Keratinocyte (primary cell): Measurements from ENCODE around the gene SLC19A1. TPM values are rescaled to one million over a fixed set of nuclear protein-coding genes. Genes with fewer than 3 reads are reported as not detected.

ENCODE experiments used
- DNase-seq: peaks from one replicate; pipeline ENCODE4 v3.0.0-alpha.2; 2011; ENCODE audit warnings: low read depth, missing footprints, low spot score
- FAIRE-seq: peaks from 2 replicates; lab custom pipeline; 2011; peaks lifted over from hg19 to GRCh38; lab: Jason Lieb, UNC
- H2AFZ ChIP-seq: 2 replicates; pipeline ENCODE4 v1.6.0; 2012; ENCODE audit warnings: low read length, control low read depth, inconsistent platforms; ENCODE audit not compliant: control insufficient read depth
- H3K27ac ChIP-seq: 2 replicates; pipeline ENCODE4 v1.5.1; 2011; ENCODE audit warnings: low read length; ENCODE audit not compliant: control insufficient read depth, insufficient read depth
- H3K27me3 ChIP-seq: 3 replicates; pipeline ENCODE4 v1.6.0; 2011; ENCODE audit warnings: low read length; ENCODE audit not compliant: control insufficient read depth, insufficient read depth; ENCODE audit errors: extremely low read depth
- H3K36me3 ChIP-seq, 2 experiments: 2 replicates in 1 of 2; 3 replicates in 1 of 2; pipeline ENCODE4 v1.5.1; 2011; ENCODE audit warnings: low read length in 2 of 2, mild to moderate bottlenecking in 1 of 2; ENCODE audit not compliant: control insufficient read depth in 2 of 2, insufficient read depth in 2 of 2; ENCODE audit errors: extremely low read depth in 1 of 2
- H3K4me1 ChIP-seq: 3 replicates; pipeline ENCODE4 v1.5.1; 2011; ENCODE audit warnings: low read length; ENCODE audit not compliant: control insufficient read depth, insufficient read depth; ENCODE audit errors: extremely low read depth
- H3K4me2 ChIP-seq: 3 replicates; pipeline ENCODE4 v1.6.0; 2011; ENCODE audit warnings: low read depth, low read length; ENCODE audit not compliant: control insufficient read depth, insufficient read depth; ENCODE audit errors: extremely low read depth
- H3K4me3 ChIP-seq, 3 experiments: fragments of 200-600 bp in 1 of 3; sonication (generic) in 1 of 3; 2 replicates in 2 of 3; 3 replicates in 1 of 3; pipeline ENCODE4 v1.5.1; 2011 to 2016; ENCODE audit warnings: low read length in 3 of 3, mild to moderate bottlenecking in 3 of 3, control low read depth in 2 of 3, inconsistent platforms in 1 of 3, low read depth in 1 of 3, mixed read lengths in 1 of 3, mixed run types in 1 of 3, moderate library complexity in 1 of 3; ENCODE audit not compliant: control insufficient read depth in 2 of 3, insufficient read depth in 2 of 3; ENCODE audit errors: extremely low read depth in 1 of 3
- H3K79me2 ChIP-seq: 2 replicates; pipeline ENCODE4 v1.6.0; 2012; ENCODE audit warnings: low read length; ENCODE audit not compliant: control insufficient read depth, insufficient read depth
- H3K9ac ChIP-seq: 3 replicates; pipeline ENCODE4 v1.6.0; 2011; ENCODE audit warnings: low read length; ENCODE audit not compliant: control insufficient read depth, insufficient read depth; ENCODE audit errors: extremely low read depth
- H3K9me1 ChIP-seq: 3 replicates; pipeline ENCODE4 v1.6.0; 2011; ENCODE audit warnings: low read length; ENCODE audit not compliant: control insufficient read depth, insufficient read depth; ENCODE audit errors: extremely low read depth
- H3K9me3 ChIP-seq: 2 replicates; pipeline ENCODE4 v1.5.1; 2012; ENCODE audit warnings: low read depth, low read length; ENCODE audit not compliant: control insufficient read depth
- H4K20me1 ChIP-seq: 3 replicates; pipeline ENCODE4 v1.6.0; 2011; ENCODE audit warnings: low read length; ENCODE audit not compliant: control insufficient read depth, insufficient read depth; ENCODE audit errors: extremely low read depth
- CTCF ChIP-seq, 3 experiments: IDR thresholded peaks in 1 of 3; conservative IDR thresholded peaks in 1 of 3; optimal IDR thresholded peaks in 1 of 3; 2 replicates in 2 of 3; 3 replicates in 1 of 3; pipeline versions ENCODE3 to v1.5.1; 2011; ENCODE audit warnings: low read length in 3 of 3, mild to moderate bottlenecking in 3 of 3, moderate library complexity in 2 of 3, control low read depth in 1 of 3, inconsistent platforms in 1 of 3; ENCODE audit not compliant: insufficient read depth in 2 of 3; ENCODE audit errors: extremely low read depth in 1 of 3
- EZH2 ChIP-seq: IDR thresholded peaks from one replicate; pipeline ENCODE4 v1.6.1; 2012; ENCODE audit warnings: inconsistent platforms, mild to moderate bottlenecking, low read length, moderate library complexity
- dilution Hi-C: fragments of 300-500 bp; cut with MboI; formaldehyde crosslinking; loops from one replicate; pipeline ENCODE4 v1.7.0; 2020; ENCODE audit warnings: low sequenced_read_pairs; ENCODE audit not compliant: extremely low pct_ligation_motif_present
- polyA plus RNA-seq, 5 experiments: library from polyadenylated mRNA; depleted of rRNA in 3 of 5; stranded (reverse) in 3 of 5; stranded (forward) in 1 of 5; unstranded in 1 of 5; fragments of >200 nt; gene quantifications; 1 replicate in 1 of 5; 2 replicates in 3 of 5; 3 replicates in 1 of 5; pipeline versions ENCODE4 v1.2.1 to v1.2.3, GENCODE V29; 2011 to 2012; ENCODE audit warnings: missing spikeins in 2 of 5, low read depth in 1 of 5, low replicate concordance in 1 of 5

The SLC19A1 gene
- polyA plus RNA-seq, 1 donor (not counting 4 experiments of a cell fraction or from before 2014, with no cell fraction given), result 3.8 TPM

- Histone ChIP-seq H3K27me3 (no peaks in the 10 kb centered on the region), H3K9me1 (no peaks in the 10 kb centered on the region), H3K4me2 (no peak overlapping the region), H3K9ac (no peak overlapping the region), H3K36me3 (peaks cover 2 to 16% of the 10 kb centered on the region in 2 experiments), H3K27ac (no peak overlapping the region), H3K4me3 (no peak overlapping the region), H3K79me2 (peaks cover 3% of the 10 kb centered on the region), H4K20me1 (peaks cover 4% of the 10 kb centered on the region), H3K9me3 (no peaks in the 10 kb centered on the region), H2AFZ (no peak overlapping the region), H3K4me1 (no peaks in the 10 kb centered on the region)
- FAIRE-seq (no peak), DNase-seq (no peak)
- TF ChIP-seq EZH2 (no peak), CTCF (optimal IDR thresholded peaks at IDR 0.05 in 1 of 3, IDR thresholded peaks at IDR 0.05 in 1 of 3, conservative IDR thresholded peaks at IDR 0.05 in 1 of 3; ENCODE audit: extremely low read depth in 1 of 3, insufficient read depth in 2 of 3, low read length in 3 of 3) (no peak)
- dilution Hi-C loops, result no loop called here
Observed at GRCh38 chr21:45534636-45535331, 7.5 kb downstream of the SLC19A1 start.

GRCh38 chr21:45533846-45534635 lies 8.2 kb downstream of the SLC19A1 start:
- Histone ChIP-seq H4K20me1 (peaks cover 4% of the 10 kb centered on the region), H3K36me3 (peaks cover 7 to 18% of the 10 kb centered on the region in 2 experiments), H3K27me3 (no peaks in the 10 kb centered on the region), H3K9me1 (no peaks in the 10 kb centered on the region), H3K4me2 (no peak overlapping the region), H3K9ac (no peak overlapping the region), H3K79me2 (peaks cover 3% of the 10 kb centered on the region), H3K27ac (no peak overlapping the region), H2AFZ (no peak overlapping the region), H3K4me1 (no peaks in the 10 kb centered on the region), H3K4me3 (no peak overlapping the region), H3K9me3 (no peaks in the 10 kb centered on the region)
- DNase-seq (no peak), FAIRE-seq (no peak)
- TF ChIP-seq EZH2, result no peak
- TF ChIP-seq CTCF (optimal IDR thresholded peaks at IDR 0.05 in 1 of 3, IDR thresholded peaks at IDR 0.05 in 1 of 3, conservative IDR thresholded peaks at IDR 0.05 in 1 of 3; ENCODE audit: extremely low read depth in 1 of 3, insufficient read depth in 2 of 3, low read length in 3 of 3), result no peak
- dilution Hi-C loops, result no loop called here
